Activated naive CD8-positive, alpha-beta T cell treated with anti-CD3 and anti-CD28 coated beads, Interleukin-2, amount 10 ng/mL, durations not matched to agents 7 days and 5 days (primary cell): Measurements from ENCODE around the gene RNF180. TPM values are rescaled to one million over a fixed set of nuclear protein-coding genes. Genes with fewer than 3 reads are reported as not detected.
"Not testable (repeated sequence)": the region's sequence is repeated elsewhere in the genome, so short reads cannot be mapped to it uniquely, and the experiment has no call there.

ENCODE experiments used
- ATAC-seq: fragments of 150-1000 bp; cut with Tn5 transposase; one replicate; pipeline ENCODE4 v1.10.0; 2021; ENCODE audit warnings: low read depth, moderate library complexity
- POLR2A ChIA-PET: fragments of 350-600 bp; sonication (Branson Sonifier 250); formaldehyde crosslinking; loops from one replicate; lab custom pipeline; 2021; ENCODE audit warnings: antibody characterized with exemption; lab: Charles Lee
- DNase-seq: peaks from one replicate; pipeline ENCODE4 v3.0.0; 2021
- H3K27ac Mint-ChIP-seq: one replicate; pipeline ENCODE4 v1.8.0; 2022; ENCODE audit warnings: mild to moderate bottlenecking, mixed read lengths
- H3K27me3 Mint-ChIP-seq: one replicate; pipeline ENCODE4 v1.8.0; 2022; ENCODE audit warnings: mild to moderate bottlenecking, moderate library complexity, mixed read lengths
- H3K36me3 Mint-ChIP-seq: one replicate; pipeline ENCODE4 v1.8.0; 2021; ENCODE audit warnings: mild to moderate bottlenecking, mixed read lengths
- H3K4me1 Mint-ChIP-seq: one replicate; pipeline ENCODE4 v1.8.0; 2021; ENCODE audit warnings: mixed read lengths
- H3K4me3 Mint-ChIP-seq: one replicate; pipeline ENCODE4 v1.8.0; 2022; ENCODE audit warnings: mild to moderate bottlenecking, moderate library complexity, mixed read lengths
- H3K9me3 Mint-ChIP-seq: one replicate; pipeline ENCODE4 v1.8.0; 2021; ENCODE audit warnings: mixed read lengths
- total RNA-seq, 2 experiments: library from RNA; stranded (reverse); gene quantifications; one replicate each; pipeline ENCODE4 v1.2.3, GENCODE V29; 2021

RNF180 gene
- total RNA-seq, 2 experiments from 2014 or later: not detected

DNA sequence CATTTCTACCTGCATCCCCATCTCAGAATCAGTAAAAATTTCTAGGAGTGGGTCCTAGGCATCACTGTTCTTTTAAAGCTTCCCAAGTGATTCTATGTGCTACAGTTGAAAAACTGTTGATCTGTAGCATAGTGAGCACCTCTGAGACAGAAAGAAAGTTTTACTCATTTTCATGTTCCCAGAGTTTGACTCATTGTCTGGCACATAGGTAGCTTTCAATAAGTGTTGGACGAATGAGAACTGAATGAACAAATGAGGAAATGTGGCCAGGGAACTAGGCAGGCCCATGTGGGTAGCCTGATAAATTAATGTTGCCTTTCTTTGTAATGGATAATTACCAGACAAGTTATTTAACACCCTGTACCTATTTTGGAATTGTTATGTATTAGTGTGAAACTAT lies 33.8 kb downstream of the RNF180 start:
- H3K4me3 Mint-ChIP-seq: no peak overlapping the region
- H3K27me3 Mint-ChIP-seq: no peaks in the 10 kb centered on the region
- POLR2A ChIA-PET: no interaction called here
- DNase-seq: no peak
- no peak for ATAC-seq
- H3K9me3 Mint-ChIP-seq: no peaks in the 10 kb centered on the region
- no peak overlapping the region for H3K27ac Mint-ChIP-seq
- H3K4me1 Mint-ChIP-seq: no peaks in the 10 kb centered on the region
- H3K36me3 Mint-ChIP-seq: no peaks in the 10 kb centered on the region

DNA sequence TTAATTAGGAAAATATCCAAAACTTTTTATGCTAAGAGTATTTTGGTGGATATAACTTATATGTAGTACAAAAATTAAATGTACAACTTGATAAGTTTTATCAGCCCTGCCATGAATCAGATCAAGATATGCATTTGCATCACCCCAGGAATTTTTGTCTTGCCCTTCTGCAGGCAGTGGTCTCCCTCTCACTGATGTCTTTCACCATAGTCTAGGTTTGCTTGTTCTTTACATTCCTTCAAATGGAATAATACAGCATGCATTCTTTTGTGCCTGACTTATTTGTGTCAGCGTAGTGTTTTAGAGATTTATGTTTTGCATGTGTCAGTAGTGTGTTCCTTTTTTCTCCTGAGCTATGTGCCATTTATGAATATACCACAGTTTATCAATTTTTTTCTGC lies 36.4 kb downstream of the RNF180 start:
- H3K36me3 Mint-ChIP-seq: no peaks in the 10 kb centered on the region
- no peaks in the 10 kb centered on the region for H3K4me1 Mint-ChIP-seq
- no peaks in the 10 kb centered on the region for H3K9me3 Mint-ChIP-seq
- no peaks in the 10 kb centered on the region for H3K27me3 Mint-ChIP-seq
- no peak for ATAC-seq
- H3K4me3 Mint-ChIP-seq: no peak overlapping the region
- DNase-seq: no peak
- POLR2A ChIA-PET: no interaction called here
- no peak overlapping the region for H3K27ac Mint-ChIP-seq

DNA sequence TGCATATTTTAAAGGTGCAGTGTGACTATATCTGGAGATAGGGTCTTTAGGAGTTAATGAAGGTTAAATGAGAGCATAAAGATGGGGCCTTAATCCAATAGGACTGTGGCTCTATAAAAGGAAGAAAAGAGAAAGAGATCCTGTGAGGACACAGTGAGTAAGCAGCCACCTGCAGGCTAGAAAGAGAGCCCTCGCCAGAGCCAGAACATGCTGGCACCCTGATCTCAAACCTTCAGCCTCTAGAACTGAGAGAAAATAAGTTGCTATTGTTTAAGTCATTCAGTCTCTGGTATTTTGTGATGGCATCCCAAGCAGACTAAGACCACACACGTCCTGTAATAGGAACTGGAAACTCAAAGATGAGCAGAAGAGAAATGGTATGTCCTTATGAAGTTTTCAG lies 41.0 kb downstream of the RNF180 start:
- ATAC-seq (no peak), DNase-seq (no peak)
- Mint-ChIP-seq H3K36me3 (no peaks in the 10 kb centered on the region), H3K27ac (no peak overlapping the region), H3K9me3 (no peaks in the 10 kb centered on the region), H3K4me1 (no peaks in the 10 kb centered on the region), H3K4me3 (no peak overlapping the region), H3K27me3 (no peaks in the 10 kb centered on the region)
- POLR2A ChIA-PET: no interaction called here

DNA sequence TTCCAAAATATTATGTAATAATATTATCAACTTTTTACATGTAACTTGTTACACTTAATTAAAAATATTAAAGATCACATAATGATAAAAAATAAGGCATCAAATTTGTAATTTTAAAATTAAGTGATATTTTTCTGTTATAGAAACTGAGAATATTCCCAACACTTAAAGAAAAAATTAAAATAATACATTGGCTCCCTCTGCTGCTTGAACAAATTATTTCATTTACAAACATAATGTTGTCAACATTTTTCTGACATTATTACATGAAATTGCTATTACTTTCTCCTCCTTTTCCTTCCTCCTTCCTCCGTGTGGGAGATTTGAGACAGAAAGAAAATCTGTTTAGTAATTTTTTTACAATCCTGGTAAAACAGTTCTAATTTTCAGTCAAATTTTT lies 42.3 kb downstream of the RNF180 start:
- H3K4me3 Mint-ChIP-seq: no peak overlapping the region
- H3K27ac Mint-ChIP-seq: no peak overlapping the region
- ATAC-seq: no peak
- POLR2A ChIA-PET: no interaction called here
- no peaks in the 10 kb centered on the region for H3K9me3 Mint-ChIP-seq
- no peaks in the 10 kb centered on the region for H3K27me3 Mint-ChIP-seq
- DNase-seq: no peak
- no peaks in the 10 kb centered on the region for H3K36me3 Mint-ChIP-seq
- H3K4me1 Mint-ChIP-seq: no peaks in the 10 kb centered on the region

DNA sequence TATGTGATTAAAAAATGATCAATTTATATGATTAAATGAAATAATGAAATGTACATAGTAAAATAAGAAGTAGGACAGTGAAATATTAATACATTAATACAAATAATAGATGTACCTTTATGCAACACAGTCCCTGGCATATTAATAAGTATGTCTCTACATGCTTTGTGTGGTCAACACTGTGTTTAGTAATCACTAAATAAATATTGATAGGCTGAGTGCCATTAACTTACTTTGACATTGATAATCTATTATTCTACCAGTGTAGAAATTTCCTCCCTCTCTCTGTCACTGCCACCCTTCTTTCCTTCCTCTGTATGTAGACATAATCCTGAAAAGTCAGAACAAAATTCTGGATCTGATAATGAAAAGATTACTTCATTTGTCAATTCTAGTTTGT lies 43.7 kb downstream of the RNF180 start:
- no peak overlapping the region for H3K27ac Mint-ChIP-seq
- ATAC-seq: no peak
- POLR2A ChIA-PET: no interaction called here
- no peak for DNase-seq
- H3K27me3 Mint-ChIP-seq: no peaks in the 10 kb centered on the region
- H3K4me1 Mint-ChIP-seq: no peaks in the 10 kb centered on the region
- no peak overlapping the region for H3K4me3 Mint-ChIP-seq
- no peaks in the 10 kb centered on the region for H3K9me3 Mint-ChIP-seq
- no peaks in the 10 kb centered on the region for H3K36me3 Mint-ChIP-seq

DNA sequence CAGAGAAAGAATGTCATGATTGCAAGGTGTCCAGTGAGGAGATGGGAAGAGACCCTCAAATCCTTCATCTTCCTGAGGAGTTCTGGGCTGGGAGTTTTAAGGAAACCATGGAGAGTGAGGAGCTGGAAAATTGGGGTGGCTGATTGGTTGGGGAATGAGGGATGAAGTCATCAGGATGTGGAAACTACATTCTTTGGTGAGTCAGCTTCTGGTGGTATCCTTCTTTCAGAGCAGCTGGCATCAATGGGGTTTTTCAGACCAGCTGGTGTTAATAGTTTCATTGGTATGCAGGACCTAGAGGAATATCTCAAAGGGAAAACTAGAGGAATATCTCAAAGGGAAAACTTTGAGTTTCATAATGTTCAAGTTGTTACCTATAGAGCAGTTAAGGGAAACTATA lies 45.2 kb downstream of the RNF180 start:
- no peaks in the 10 kb centered on the region for H3K9me3 Mint-ChIP-seq
- DNase-seq: no peak
- H3K36me3 Mint-ChIP-seq: no peaks in the 10 kb centered on the region
- H3K27me3 Mint-ChIP-seq: no peaks in the 10 kb centered on the region
- no peak overlapping the region for H3K4me3 Mint-ChIP-seq
- no peak for ATAC-seq
- H3K27ac Mint-ChIP-seq: no peak overlapping the region
- POLR2A ChIA-PET: no interaction called here
- no peaks in the 10 kb centered on the region for H3K4me1 Mint-ChIP-seq

DNA sequence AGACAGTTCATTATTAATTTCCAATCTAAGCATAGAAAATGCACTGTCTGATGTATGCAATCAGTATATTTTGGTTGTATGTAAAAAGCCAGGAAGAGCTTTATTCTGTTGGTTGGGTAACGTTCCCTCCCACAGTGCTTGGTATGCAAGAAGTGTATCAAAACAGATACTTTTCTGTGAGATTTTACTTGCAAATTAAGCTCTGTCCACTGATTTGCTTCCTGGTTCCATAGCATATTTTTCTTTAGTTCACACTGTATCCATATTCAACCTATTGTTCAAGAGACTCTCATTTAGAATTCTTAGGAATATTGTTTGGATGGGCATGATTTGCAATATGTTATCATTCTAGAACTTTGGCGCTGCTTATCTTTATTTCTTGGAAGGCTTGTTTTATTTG lies 47.4 kb downstream of the RNF180 start:
- no peaks in the 10 kb centered on the region for H3K36me3 Mint-ChIP-seq
- H3K27ac Mint-ChIP-seq: no peak overlapping the region
- DNase-seq (no peak), ATAC-seq (no peak)
- no peaks in the 10 kb centered on the region for H3K4me1 Mint-ChIP-seq
- POLR2A ChIA-PET: no interaction called here
- no peaks in the 10 kb centered on the region for H3K9me3 Mint-ChIP-seq
- no peak overlapping the region for H3K4me3 Mint-ChIP-seq
- no peaks in the 10 kb centered on the region for H3K27me3 Mint-ChIP-seq

DNA sequence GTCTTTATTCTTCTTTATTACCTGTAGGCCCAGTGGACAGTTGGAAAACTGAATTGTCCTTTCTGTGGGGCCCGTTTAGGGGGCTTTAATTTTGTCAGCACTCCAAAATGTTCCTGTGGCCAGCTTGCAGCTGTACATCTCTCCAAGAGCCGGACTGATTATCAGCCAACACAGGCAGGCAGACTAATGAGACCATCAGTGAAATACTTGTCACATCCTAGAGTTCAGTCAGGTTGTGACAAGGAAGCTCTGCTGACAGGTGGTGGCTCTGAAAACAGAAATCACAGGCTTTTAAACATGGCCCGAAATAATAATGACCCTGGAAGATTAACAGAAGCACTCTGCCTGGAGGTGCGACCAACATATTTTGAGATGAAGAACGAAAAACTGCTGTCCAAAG lies 47.9 kb downstream of the RNF180 start:
- H3K36me3 Mint-ChIP-seq: no peaks in the 10 kb centered on the region
- DNase-seq (no peak), ATAC-seq (no peak)
- H3K27me3 Mint-ChIP-seq: no peaks in the 10 kb centered on the region
- POLR2A ChIA-PET: no interaction called here
- no peaks in the 10 kb centered on the region for H3K4me1 Mint-ChIP-seq
- H3K4me3 Mint-ChIP-seq: no peak overlapping the region
- H3K27ac Mint-ChIP-seq: no peak overlapping the region
- H3K9me3 Mint-ChIP-seq: no peaks in the 10 kb centered on the region

DNA sequence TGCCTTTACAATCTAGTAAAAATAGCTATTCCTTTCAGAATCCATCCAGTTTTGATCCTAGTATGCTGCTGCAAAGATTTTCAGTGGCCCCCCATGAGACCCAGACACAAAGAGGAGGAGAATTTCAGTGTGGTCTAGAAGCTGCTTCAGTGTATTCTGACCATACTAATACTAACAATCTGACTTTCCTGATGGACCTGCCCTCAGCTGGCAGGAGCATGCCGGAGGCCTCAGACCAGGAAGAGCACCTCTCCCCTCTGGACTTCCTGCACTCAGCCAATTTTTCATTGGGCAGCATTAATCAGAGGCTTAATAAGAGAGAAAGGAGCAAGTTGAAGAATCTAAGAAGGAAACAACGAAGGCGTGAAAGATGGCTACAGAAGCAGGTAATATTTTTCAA lies 48.5 kb downstream of the RNF180 start:
- ATAC-seq (no peak), DNase-seq (no peak)
- Mint-ChIP-seq H3K27me3 (no peaks in the 10 kb centered on the region), H3K4me1 (no peaks in the 10 kb centered on the region), H3K36me3 (no peaks in the 10 kb centered on the region), H3K27ac (no peak overlapping the region), H3K4me3 (no peak overlapping the region), H3K9me3 (no peaks in the 10 kb centered on the region)
- POLR2A ChIA-PET: no interaction called here

DNA sequence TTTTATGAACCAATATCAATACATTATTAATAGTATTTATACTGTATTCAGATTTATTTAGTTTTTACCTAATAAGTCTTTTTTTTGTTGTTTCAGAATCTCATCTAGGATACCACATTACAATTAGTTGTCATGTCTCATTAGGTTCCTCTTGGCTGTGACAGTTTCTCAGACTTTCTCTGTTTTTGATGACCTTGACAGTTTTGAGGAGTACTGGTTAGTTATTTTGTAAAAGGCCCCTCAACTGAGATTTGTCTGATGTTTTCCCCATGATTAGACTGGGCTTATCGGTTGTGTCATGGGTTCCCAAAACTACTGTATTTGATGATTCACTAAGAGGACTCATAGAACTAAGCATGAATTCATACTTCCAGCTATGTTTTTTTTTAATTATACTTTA lies 56.3 kb downstream of the RNF180 start:
- Mint-ChIP-seq H3K27ac (no peak overlapping the region), H3K36me3 (no peaks in the 10 kb centered on the region), H3K27me3 (no peaks in the 10 kb centered on the region), H3K4me3 (no peak overlapping the region), H3K4me1 (no peaks in the 10 kb centered on the region), H3K9me3 (no peaks in the 10 kb centered on the region)
- POLR2A ChIA-PET: no interaction called here
- DNase-seq (no peak), ATAC-seq (no peak)

DNA sequence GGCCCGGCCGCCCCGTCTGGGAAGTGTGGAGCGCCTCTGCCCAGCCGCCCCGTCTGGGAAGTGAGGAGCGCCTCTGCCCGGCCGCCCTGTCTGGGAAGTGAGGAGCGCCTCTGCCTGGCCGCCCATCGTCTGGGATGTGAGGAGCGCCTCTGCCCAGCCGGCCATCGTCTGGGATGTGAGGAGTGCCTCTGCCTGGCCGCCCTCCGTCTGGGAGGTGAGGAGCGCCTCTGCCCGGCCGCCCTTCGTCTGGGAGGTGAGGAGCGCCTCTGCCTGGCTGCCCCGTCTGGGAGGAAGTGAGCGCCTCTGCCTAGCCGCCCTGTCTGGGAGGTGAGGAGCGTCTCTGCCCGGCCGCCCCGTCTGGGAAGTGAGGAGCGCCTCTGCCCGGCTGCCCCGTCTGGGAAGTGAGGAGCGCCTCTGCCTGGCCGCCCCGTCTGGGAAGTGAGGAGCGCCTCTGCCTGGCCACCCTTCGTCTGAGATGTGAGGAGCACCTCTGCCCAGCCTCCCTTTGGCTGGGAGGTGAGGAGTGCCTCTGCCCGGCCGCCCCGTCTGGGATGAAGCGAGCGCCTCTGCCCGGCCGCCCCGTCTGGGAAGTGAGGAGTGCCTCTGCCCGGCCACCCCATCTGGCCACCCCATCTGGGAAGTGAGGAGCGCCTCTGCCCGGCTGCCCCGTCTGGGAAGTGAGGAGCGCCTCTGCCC lies 59.8 kb downstream of the RNF180 start:
- H3K4me3 Mint-ChIP-seq, H3K36me3 Mint-ChIP-seq, POLR2A ChIA-PET, H3K27me3 Mint-ChIP-seq, DNase-seq, H3K27ac Mint-ChIP-seq, H3K4me1 Mint-ChIP-seq, ATAC-seq, H3K9me3 Mint-ChIP-seq: not testable (repeated sequence)

DNA sequence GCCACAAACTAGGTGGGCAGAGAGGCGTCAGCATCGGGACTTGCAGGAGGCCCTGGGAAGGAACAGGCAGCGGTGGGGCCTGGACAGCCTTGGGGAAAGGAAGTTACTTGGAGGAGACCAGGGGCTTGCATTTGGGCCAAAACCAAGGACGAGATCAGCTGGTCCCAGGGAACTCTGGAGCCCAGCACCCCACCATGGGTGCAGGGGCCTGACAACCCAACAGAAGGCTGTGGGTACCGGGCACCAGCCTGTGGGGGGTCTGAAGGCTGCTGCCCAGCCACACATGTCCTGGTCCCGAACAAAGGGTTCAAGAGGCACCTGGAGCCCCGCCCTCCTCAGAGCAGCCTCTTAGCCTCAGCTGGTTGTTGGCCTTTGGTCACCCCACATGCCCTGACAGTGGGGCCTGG lies 61.5 kb downstream of the RNF180 start:
- H3K9me3 Mint-ChIP-seq, DNase-seq, H3K4me3 Mint-ChIP-seq, H3K4me1 Mint-ChIP-seq, H3K36me3 Mint-ChIP-seq, H3K27me3 Mint-ChIP-seq, H3K27ac Mint-ChIP-seq, ATAC-seq, POLR2A ChIA-PET: not testable (repeated sequence)

DNA sequence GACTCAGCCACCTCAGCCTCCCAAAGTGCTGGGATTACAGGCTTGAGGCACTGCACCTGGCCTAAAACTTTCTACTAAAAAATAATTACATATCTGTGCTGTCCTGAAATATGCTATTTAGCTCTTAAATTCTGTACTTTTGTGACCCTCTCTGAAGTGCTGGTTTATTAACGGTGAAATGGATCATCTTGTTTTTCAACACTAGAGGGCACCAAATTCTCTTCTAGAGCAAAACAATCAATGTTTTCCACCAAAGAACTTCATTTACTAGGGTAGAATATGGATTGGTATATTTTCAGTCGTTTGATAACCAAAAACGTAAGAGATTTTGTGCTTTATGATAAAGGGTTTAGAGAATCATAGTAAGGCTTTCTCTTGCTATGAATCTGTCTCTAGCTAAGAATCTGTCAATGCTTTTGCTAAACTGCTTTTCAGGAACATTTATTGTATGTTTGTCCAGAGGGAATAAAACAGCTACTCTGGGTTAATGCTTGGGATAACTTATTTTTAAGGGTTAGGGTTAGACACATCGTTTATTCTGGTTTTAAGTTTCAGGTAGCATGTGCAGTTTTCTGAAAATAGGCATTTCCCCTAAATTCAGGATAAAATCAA lies 63.6 kb downstream of the RNF180 start:
- H3K27me3 Mint-ChIP-seq: no peaks in the 10 kb centered on the region
- no peaks in the 10 kb centered on the region for H3K9me3 Mint-ChIP-seq
- no peak overlapping the region for H3K27ac Mint-ChIP-seq
- DNase-seq: no peak
- H3K36me3 Mint-ChIP-seq: no peaks in the 10 kb centered on the region
- ATAC-seq: no peak
- H3K4me3 Mint-ChIP-seq: no peak overlapping the region
- H3K4me1 Mint-ChIP-seq: no peaks in the 10 kb centered on the region
- POLR2A ChIA-PET: no interaction called here

DNA sequence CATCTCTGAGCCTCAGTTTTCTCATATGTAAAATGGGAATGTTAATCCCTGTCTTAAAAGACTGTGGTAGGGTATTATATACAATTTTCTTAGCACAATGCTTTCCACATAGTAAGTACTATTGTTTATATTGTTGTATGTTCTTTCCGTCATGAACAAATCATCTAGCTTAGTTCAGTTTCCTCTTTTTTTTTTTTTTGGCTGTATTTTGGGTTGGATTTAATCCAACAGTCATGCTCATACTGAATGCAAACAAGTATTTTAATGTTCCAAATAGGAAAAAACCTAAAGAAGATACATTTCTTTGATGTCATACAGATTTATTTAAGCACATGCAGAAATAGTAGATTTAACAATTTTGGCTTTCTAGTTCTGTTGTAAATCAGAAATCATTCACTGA lies 95.1 kb downstream of the RNF180 start:
- Mint-ChIP-seq H3K27me3 (no peaks in the 10 kb centered on the region), H3K27ac (no peak overlapping the region), H3K36me3 (no peaks in the 10 kb centered on the region), H3K9me3 (peaks cover 3% of the 10 kb centered on the region), H3K4me1 (no peaks in the 10 kb centered on the region), H3K4me3 (no peak overlapping the region)
- DNase-seq: no peak
- ATAC-seq: no peak
- POLR2A ChIA-PET: no interaction called here
